ENCODE measurements around the gene KSR1.

The KSR1 gene

DNA sequence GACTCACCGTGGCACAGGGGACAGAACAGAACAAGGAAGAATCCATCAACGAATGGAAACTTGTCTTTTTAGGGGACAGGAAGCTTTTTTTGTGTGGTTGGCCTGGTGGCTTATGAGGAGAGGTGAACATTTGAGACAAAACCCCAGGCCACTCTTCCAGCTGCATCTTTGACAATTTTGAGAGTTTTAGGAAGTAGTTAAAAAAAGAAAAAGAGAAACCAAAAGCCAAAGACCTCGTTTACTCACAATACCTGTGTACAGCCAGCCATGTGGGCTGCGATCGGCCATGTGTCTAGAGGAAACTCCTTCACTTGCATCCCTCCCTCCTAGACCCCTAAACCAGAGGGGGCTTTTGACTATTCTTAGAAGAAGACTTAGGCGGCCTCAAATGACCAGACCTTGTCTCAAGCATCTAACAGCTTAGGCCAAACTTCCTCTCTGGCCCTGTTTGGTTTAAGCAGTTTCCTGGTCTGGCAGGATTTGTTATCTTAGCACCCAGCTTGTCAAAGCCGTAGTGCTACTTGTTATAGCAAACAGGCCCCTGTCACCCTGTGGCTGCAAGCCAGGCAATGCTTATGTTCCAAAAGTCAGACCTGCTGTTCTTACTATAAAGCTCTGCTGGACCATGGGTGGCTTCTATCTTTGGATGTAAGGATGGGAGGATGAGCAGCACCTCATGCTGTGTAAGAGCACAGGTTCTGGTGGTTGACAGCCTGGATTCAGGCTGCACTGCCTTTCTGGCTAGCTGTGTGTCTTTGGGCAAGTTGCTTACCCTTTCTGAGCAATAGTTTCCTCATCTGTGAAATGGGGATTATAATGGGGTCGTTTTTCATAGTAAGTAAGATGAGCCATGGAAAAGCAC, 17.7 kb downstream of the KSR1 start:
- DNase-seq (ENCODE audit: low read depth in 2 of 2): peak; percentile 76 to 83

DNA sequence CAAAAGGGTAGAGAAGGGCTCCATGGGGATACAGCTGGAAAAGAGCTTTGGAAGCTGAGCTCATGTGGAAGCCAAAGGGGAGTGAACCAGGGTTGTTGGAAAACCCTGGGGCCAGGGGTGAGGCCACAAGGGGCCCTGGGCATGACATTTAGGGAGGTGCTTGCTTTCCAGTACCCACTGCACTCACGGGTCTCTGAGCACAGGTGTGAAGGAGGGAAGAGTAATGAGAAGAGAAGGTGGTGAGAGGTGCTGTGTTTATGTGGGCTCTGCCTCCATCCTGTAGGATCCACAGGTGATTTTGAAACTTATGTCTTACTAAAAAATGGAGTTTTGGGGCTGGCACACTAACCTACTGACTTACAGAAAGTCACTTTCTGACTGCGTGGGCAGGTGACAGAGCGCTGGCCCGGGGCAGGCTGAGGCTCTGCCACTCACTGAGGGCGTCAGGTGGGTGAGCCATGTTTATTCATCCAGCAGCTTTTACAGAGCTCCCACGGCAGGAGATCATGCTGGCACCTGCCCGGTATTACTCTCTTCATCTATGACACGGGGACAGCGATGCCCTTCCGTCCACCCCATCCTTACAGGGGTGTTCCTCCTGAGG, 18.9 kb downstream of the KSR1 start:
- peak; percentile 64 to 69 for DNase-seq (ENCODE audit: low read depth in 2 of 2)

DNA sequence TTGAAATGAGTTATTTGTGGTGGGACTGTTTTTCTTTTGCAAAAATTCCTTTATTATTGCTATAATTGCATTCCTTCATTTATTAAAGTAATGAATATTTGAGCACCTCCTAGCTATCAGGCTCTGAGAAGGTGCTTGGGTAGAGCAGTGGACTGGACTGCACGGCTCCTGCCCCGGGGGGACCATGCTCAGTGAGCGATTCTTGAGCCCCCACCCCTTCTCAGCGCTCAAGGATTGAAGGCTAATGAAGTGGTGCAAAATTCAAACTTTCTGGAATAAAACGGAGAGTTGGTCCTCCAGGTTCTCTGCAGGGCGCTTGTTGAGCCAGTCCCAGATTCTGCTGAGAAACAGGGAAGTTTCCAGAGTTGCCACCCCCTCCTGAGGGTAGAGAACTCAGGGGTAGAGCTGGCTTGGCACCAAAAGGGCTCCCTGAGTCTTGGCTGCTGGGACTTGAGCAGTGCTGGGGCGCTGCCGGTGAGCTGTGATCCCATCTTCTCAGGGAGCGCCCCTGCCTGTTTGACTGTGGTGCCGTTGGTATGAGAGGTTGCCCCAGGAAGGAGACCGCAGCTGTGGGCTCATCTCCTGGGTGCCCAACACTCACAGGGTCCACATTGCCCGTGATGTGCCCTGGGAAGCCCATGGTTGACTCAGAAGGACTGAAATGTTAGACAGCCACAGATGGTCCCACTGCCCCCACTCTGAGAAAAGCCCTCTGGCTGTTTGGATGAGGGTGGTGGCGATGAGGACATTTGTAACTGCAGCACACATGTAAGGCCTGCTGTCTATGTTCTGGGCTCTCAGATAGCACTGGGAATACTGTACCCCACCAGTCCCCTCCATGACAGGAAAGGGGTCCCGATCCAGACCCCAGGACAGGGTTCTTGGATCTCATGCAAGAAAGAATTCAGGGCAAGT, 20.0 kb downstream of the KSR1 start:
- no peak for DNase-seq (ENCODE audit: low read depth in 2 of 2)

DNA sequence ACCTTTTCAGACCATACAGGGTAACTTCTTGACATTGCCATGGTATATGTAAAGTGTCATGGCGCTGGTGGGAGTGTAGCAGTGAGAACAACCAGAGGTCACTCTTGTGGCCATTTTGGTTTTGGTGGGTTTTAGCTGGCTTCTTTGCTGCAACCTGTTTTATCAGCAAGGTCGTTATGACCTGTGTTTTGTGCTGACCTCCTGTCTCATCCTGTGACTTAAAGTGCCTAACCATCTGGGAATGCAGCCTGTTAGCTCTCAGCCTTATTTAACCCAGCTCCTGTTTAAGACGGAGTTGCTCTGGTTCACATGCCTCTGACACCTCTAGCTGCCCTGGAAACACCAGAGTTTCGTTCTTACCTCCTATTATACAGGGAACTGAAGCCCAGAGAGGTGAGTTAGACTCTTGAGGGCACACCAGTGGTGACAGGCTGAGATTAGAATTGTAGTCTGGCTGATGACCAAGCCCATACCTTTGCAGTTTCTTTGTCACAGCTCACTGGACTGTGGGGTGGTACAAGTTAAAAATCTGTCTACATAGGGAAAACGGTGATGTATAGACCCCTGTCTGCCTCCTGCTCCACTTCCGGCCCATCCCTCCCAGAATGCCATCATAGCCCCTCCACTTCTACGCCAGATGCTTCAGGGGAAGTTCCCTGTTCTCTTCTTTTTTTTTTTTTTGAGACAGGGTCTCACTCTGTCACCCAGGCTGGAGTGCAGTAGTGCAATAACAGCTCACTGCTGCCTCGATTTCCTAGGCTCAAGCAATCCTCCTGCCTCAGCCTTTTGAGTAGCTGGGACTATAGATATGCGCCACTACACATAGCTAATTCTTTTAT, 21.0 kb downstream of the KSR1 start:
- DNase-seq (ENCODE audit: low read depth in 2 of 2): no peak

DNA sequence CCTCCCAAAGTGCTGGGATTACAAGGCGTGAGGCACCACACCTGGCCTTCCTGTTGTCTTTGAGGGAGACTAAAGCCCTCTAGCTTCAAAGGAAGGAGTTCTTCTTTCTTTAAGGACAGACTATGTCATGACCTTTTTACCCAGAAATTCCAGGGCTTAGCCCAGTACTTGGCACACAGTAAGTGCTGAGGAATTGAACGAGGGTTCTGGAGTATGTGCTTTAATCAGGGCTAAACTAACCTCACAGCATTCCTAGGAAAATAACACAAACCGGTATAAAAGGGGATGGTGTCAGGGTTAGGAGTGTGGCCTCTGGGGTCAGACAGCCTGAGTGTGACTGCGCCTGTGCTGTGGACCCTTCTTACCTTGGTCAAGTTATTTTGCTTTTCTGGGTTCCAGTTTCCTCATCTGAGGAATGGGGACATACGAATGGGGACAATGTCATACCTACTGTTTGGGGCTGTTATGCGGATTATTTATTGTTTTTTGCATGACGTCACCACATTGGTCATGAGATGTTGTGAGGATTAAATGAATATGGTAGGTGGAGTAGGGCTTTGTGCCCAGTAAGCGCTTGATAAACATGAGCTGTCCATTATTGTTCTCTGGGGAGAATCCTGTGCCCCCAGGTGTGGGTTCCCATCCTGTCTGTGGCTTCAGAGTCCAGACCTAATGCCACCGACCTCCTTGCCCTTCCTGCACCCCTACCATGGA, 21.9 kb downstream of the KSR1 start:
- no peak for DNase-seq (ENCODE audit: low read depth in 2 of 2)

DNA sequence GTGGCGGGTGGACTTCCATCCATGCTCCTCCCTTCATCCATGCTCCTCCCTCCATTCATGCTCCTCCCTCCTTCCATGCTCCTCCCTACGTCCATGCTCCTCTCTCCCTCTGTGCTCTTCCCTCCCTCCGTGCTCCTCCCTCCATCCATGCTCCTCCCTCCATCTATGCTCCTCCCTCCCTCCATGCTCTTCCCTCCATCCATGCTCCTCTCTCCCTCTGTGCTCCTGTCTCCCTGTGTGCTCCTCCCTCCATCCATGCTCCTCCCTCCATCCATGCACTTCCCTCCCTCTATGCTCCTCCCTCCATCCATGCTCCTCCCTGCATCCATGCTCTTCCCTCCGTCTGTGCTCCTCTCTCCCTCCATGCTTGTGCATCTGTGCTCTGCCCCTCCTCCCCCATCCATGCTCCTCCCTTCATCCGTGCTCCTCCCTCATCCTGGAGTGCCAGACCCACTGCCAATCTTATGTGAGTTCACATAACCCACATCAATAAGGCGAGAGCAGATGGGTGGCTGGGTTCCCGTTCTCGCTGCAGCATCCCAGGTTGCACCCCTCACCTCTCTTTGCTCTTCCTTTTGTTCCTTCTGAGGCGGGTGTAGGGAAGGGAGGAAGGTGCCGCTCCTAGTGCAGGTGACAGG, 22.8 kb downstream of the KSR1 start:
- DNase-seq (ENCODE audit: low read depth in 2 of 2): no peak

DNA sequence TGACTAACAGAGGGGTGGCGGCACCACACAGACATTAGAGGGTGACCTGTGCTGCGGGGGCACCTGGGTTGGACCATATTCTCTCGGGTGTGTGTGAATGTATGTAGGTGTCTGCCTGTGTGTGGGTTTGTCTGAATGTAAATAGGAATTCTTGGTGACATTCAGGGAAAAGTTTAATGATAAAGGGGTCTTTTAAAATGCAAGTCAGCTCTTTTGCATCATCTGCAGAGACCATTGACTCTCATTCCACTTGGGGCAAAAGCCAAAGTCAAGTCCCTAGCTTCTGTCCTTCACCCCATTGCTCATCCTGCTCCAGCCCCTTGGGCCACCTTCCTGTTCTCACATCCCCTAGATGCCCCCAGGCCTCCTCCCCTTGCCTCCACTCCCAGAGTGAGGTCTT, 23.6 kb downstream of the KSR1 start:
- DNase-seq (ENCODE audit: low read depth in 2 of 2): no peak

DNA sequence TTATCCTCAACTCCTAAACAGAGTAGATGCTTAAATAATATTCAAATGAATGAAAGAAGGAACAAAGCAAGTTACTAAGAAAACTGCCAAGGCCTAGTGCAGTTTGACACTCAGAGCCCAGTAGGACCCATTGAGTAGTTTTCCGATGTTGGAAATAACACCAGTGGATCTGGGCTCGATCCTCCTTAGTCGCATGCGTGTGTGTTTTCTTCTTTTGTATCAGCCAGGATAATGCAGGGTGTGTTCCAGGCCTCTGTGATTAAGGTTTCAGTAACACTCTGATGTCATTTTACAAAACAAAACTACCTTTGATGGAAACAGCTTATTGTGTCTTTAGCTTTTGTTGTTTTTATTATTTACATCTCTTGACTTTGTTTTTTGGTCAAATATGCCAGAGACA, 24.5 kb downstream of the KSR1 start:
- no peak for DNase-seq (ENCODE audit: low read depth in 2 of 2)

DNA sequence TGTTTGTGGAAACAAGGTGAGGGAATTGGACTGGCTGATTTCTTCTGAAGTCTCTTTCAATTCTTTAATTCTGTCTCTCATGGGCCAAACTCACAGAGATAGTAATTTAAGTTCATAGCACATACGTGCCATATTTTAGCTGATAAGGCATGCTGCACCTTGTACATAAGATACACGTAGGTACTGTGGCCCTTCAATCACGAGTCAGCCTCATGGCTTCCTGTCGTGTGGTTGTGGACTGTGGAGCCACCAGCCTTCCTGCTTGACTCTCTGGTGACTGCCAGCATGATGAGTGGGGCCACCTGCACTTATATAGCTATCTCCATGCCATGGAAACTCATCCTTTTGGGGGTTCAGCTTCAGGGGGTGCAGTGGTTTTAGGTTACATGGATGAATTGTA, 25.1 kb downstream of the KSR1 start:
- DNase-seq (ENCODE audit: low read depth in 2 of 2): no peak

DNA sequence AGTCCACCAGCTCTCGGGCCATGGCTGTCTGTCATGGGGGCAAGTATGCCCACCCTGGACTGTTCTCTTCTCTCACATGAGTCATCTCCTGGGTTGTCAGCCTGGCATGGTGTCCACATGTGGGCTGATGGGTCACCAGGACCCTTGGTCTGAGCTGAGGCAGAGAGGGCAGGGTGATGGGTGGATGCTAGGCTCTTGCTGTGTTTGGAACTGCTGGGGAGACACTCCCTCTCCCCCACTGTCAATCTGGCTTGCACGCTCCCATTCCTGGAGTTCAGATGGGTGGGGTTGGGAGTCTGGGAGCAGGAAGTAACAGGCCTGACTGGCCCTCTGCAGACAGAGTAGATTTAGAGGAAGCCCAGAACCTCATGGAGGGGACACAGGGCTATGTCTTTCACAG, 28.9 kb downstream of the KSR1 start:
- DNase-seq (ENCODE audit: low read depth in 2 of 2): no peak

DNA sequence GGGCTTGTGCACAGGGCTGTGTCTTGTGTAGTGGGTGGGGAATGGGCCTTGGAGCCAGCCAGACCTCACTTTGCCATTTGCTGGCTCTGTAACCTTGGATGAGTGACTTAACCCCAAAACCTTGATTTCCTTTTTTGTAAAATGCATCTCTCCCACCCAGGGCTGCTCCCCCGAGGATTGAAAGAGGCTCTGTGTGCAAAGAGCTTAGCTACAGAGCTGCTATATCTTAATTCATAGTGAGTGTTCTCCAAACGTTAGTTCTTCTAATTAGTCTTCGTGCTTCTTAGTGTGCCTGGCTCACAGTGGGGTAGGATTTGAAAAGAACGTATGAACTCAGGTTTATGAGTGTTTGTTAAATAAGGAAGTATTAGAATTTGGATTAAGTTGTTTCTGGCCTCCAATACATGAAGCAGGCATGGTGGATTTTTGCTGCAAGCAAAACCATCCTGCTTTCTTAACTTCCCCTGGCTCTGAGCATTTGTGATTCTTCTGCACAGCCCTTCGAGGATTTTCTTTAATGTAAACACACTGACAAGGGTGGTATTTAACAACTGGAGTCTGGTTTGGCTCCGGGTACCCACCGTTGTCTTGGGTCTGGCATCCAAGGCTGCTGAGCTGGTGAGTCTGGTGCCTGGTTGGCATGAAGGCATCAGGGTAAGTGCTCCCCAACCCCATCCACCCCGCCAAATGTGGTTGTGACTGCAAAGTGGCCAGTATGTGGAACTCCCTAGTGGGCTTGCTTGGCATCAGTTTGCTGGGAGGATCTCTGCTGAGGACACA, 29.7 kb downstream of the KSR1 start:
- no peak for DNase-seq (ENCODE audit: low read depth in 2 of 2)

DNA sequence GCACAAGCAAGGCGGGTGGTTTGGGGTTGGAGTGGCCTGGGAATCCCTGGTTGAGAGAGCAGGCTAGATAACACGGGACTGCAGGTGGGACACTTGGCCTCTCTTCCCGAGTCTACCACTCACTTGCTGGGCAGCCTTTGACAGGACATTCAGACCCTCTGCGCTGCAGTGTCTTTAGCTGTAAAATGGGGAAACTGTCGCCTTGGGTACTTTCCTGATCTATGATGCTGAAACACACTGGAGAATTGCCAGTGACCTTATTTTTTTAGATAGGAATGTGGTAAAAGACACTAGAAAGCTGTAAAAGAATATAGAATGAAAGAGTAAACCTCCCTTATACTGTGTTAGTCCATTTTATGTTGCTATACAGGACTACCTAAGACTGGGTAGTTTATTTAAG, 30.5 kb downstream of the KSR1 start:
- no peak for DNase-seq (ENCODE audit: low read depth in 2 of 2)

DNA sequence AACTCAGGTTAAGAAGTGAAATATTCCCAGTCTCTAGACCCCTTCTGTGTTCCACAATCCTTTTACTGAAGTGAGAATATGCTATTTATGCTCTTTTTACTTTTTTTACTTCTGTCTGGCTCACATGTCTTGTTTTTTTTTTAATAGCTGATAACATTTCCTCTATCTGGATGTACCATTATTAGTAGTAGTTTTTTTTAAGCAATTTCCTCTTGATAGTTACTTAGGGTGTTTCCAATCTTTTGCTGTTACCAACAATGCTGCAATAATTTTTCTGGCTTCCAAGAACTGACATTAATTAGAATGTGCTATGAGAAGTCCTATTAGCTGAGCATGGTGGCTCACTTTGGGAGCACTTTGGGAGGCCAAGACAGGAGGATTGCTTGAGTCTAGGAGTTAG, 32.0 kb downstream of the KSR1 start:
- no peak for DNase-seq (ENCODE audit: low read depth in 2 of 2)

DNA sequence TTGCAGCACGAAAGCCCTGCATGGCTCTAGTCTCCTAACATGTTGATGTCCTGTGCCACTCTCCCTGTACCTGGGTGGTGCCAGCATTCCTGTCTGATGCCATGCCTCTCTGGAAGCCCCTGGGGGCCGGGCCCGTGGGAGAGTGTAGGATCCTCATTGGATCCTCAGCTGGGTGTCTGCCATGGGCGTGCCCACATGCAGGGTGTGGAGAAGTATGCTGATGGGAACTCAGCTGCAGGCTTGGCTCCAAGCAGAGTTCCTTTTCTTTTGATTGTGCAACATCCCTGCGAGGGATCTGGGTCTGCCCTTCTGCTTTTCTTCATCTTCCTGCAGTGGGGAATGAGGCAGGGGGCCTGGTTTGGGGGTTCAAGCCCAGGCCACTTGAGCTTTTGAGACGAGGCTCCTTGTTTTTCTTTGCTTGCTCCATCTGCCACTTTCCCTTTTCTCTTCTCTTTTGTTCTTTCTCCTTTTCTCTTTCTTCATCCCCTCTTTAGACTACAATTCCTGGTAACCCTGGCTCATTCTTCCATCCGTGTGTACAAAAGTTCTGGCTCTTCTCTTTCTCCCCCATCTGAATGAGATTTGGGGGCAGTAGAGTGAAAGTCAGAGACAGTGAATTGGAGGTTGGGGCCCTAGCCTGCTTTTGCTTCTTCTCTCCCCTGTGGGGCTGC, 32.9 kb downstream of the KSR1 start:
- DNase-seq (ENCODE audit: low read depth in 2 of 2): no peak

DNA sequence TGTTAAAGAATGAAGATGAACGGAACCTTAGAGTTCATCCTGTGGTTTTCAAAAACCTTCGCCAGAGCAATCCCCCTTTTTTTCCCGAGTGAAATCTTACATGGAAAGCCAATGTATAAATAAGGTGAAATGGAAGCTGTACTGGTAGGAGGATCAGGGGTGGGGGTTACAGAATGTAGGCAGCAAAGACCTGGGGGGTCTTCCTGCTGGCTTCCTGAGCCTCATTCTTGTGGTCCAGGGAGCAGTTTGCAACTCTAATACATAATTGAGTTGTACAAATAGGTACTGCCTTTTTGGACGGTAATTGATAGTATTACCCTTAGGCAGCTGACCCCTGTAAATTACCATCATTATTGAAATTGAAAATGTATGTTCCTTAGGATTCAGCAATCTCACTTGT, 34.1 kb downstream of the KSR1 start:
- DNase-seq (ENCODE audit: low read depth in 2 of 2): no peak

DNA sequence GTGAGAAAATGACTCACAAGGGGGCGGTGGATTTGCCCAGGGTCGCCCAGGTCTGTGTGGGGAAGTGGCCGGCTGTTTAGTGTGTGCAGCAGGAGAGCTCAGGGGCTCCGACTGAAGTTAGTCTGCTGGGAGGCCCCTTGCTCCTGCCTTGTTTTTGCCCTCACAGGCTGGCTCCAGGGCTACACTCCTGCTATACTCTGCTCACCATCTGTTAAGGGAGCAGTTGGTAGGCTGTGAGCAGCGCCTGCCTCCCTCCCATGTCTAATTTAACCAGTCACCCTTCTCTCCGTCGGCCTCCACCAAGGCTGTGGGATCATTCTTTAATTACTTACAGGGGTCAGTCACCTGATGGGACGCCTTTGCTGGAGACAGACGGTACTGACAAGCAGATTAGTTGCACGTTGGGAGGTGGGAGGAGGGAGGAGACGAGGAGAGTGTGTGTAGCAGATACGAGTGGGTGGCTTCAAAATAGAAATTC, 35.5 kb downstream of the KSR1 start:
- no peak for DNase-seq (ENCODE audit: low read depth in 2 of 2)

DNA sequence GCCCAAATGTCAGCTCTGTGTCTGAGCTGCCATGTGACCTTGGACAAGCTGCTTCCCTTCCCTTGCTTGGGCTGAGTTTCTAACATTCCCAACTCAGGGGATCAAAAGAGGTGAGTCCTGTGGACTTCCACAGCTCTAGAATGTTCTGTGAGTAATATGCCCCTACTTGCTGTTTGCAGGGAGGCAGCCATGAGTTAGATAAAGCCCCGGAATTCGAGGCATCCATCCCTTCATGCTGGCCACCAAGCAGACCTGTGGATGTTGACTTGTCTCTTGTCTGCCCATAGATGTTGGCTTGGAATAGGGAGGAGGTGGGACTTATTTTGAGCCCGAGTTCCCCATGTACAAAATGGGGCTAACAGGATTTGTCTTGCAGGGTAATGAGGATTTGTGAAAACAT, 36.2 kb downstream of the KSR1 start:
- DNase-seq (ENCODE audit: low read depth in 2 of 2): no peak

DNA sequence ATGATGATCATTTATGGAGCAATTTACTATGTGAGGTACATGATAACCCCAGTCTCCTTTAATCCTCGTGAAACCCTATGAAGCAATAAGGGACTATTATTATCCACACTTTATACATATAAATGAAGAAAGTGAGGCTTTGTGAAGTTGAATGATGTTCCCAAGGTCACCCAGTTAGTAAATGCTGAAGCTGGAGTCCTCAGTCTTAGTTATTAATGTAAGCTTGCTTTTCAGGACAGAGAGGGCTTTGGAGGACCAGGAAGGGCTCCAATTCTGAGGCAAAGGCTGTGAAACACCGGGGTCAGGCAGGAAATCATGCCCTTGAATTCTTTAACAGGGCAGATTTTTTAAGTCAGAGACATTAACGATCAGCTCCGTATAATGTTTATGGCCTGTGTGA, 36.8 kb downstream of the KSR1 start:
- no peak for DNase-seq (ENCODE audit: low read depth in 2 of 2)

Measured in stimulated activated CD4-positive, alpha-beta T cell treated with anti-CD3 and anti-CD28 coated beads, Interleukin-15, amount 100 ng/mL, for 48 hours (primary cell).